SJCRH30 (cell line): ENCODE measurements around the gene PTTG1. TPM values are rescaled to one million over a fixed set of nuclear protein-coding genes. Genes with fewer than 3 reads are reported as not detected.
"Not testable (repeated sequence)": the region's sequence is repeated elsewhere in the genome, so short reads cannot be mapped to it uniquely, and the experiment has no call there.

Source experiments
- DNase-seq, 2 experiments: peaks; one replicate each; pipeline ENCODE4 v3.0.0-alpha.2; 2015 to 2020
- H3K27ac ChIP-seq: fragments of 250-450 bp; sonication (Bioruptor Pico); 2 replicates; pipeline ENCODE4 v1.5.1; 2020; ENCODE audit warnings: mild to moderate bottlenecking, moderate library complexity
- H3K27me3 ChIP-seq: fragments of 250-450 bp; sonication (Bioruptor Pico); 2 replicates; pipeline ENCODE4 v1.5.1; 2020; ENCODE audit warnings: mild to moderate bottlenecking, moderate library complexity
- H3K36me3 ChIP-seq: fragments of 250-450 bp; sonication (Bioruptor Pico); 2 replicates; pipeline ENCODE4 v1.5.1; 2020; ENCODE audit warnings: mild to moderate bottlenecking, moderate library complexity
- H3K4me1 ChIP-seq: fragments of 250-450 bp; sonication (Bioruptor Pico); 2 replicates; pipeline ENCODE4 v1.5.1; 2020; ENCODE audit warnings: mild to moderate bottlenecking, moderate library complexity
- H3K4me3 ChIP-seq: fragments of 250-450 bp; sonication (Bioruptor Pico); 2 replicates; pipeline ENCODE4 v1.5.1; 2020; ENCODE audit warnings: mild to moderate bottlenecking, moderate library complexity
- H3K9me3 ChIP-seq: fragments of 250-450 bp; sonication (Bioruptor Pico); replicated peaks from 2 replicates; pipeline ENCODE4 v1.5.1; 2020; ENCODE audit warnings: mild to moderate bottlenecking, moderate library complexity
- total RNA-seq: library from RNA; depleted of rRNA; stranded (reverse); fragments of >200 nt; shearing (Covaris generic); gene quantifications from 2 replicates; pipeline ENCODE4 v1.2.3, GENCODE V29; 2014

PTTG1 gene
- total RNA-seq, 1 experiment from 2014 or later, result 394 TPM

- no peaks in the 10 kb centered on the region for H3K27me3 ChIP-seq
- H3K4me3 ChIP-seq, result peak overlapping the region; percentile 69
- no peak for DNase-seq
- no peaks in the 10 kb centered on the region; the same call in 1 of the 2 replicates for H3K4me1 ChIP-seq
- peak overlapping the region; percentile 93; the same call in 1 of the 2 replicates for H3K27ac ChIP-seq
- peaks cover 19% of the 10 kb centered on the region for H3K36me3 ChIP-seq
- no peaks in the 10 kb centered on the region for H3K9me3 ChIP-seq
These were observed 22.8 kb upstream of the PTTG1 start for GRCh38 chr5:160398806-160399205.

GRCh38 chr5:160399402-160400353 lies 22.0 kb upstream of the PTTG1 start, which contains the start of gene FAM200C:
Gene FAM200C, minus strand, starts transcription at chr5:160400054. Its CDS starts 4,564 bp downstream, at chr5:160395490.
- H3K4me3 ChIP-seq, result peak within 1 kb of the TSS; percentile 69

GRCh38 chr5:160418561-160419457 lies 2.8 kb upstream of the PTTG1 start, which contains the start of gene SLU7:
Gene SLU7, minus strand, starts transcription at chr5:160419081. Its CDS starts 3,787 bp downstream, at chr5:160415294.
- no peaks in the 10 kb centered on the region for H3K27me3 ChIP-seq

More at GRCh38 chr5:160399402-160400353, 22.0 kb upstream of the PTTG1 start, which contains the start of gene FAM200C:
- peak; percentile 96 to 97 for DNase-seq
- Histone ChIP-seq H3K9me3 (no peaks in the 10 kb centered on the region), H3K4me1 (no peaks in the 10 kb centered on the region; the same call in 1 of the 2 replicates), H3K36me3 (peaks cover 15% of the 10 kb centered on the region), H3K27me3 (no peaks in the 10 kb centered on the region), H3K27ac (peak within 1 kb of the TSS; percentile 93)

GRCh38 chr5:160419458-160420330 lies 2.0 kb upstream of the PTTG1 start:
- H3K4me1 ChIP-seq, result peaks cover 33% of the 10 kb centered on the region
- peak overlapping the region; percentile 69 for H3K4me3 ChIP-seq

More at GRCh38 chr5:160418561-160419457, 2.8 kb upstream of the PTTG1 start, which contains the start of gene SLU7:
- Histone ChIP-seq H3K27ac (peak within 1 kb of the TSS; percentile 73), H3K36me3 (peaks cover 15% of the 10 kb centered on the region), H3K4me3 (peak within 1 kb of the TSS; percentile 69), H3K4me1 (peaks cover 28% of the 10 kb centered on the region), H3K9me3 (no peaks in the 10 kb centered on the region)
- peak; percentile 95 to 97 for DNase-seq

GRCh38 chr5:160420331-160420610 lies 1.4 kb upstream of the PTTG1 start:
- Histone ChIP-seq H3K27me3 (no peaks in the 10 kb centered on the region), H3K4me1 (peaks cover 33% of the 10 kb centered on the region), H3K36me3 (peaks cover 20% of the 10 kb centered on the region), H3K27ac (peak overlapping the region; percentile 73; the same call in 1 of the 2 replicates), H3K4me3 (peak overlapping the region; percentile 69), H3K9me3 (no peaks in the 10 kb centered on the region)
- DNase-seq, result no peak

More at GRCh38 chr5:160419458-160420330, 2.0 kb upstream of the PTTG1 start:
- H3K9me3 ChIP-seq, result no peaks in the 10 kb centered on the region
- no peaks in the 10 kb centered on the region for H3K27me3 ChIP-seq
- peak overlapping the region; percentile 73 for H3K27ac ChIP-seq
- peak in 1 of 2 experiments; percentile 36 for DNase-seq
- H3K36me3 ChIP-seq, result peaks cover 14% of the 10 kb centered on the region

- peak overlapping the region; percentile 75 for H3K4me3 ChIP-seq
- no peaks in the 10 kb centered on the region for H3K9me3 ChIP-seq
- DNase-seq, result no peak
- peaks cover 45% of the 10 kb centered on the region for H3K36me3 ChIP-seq
- peaks cover 30% of the 10 kb centered on the region for H3K4me1 ChIP-seq
- no peak overlapping the region for H3K27ac ChIP-seq
- H3K27me3 ChIP-seq, result no peaks in the 10 kb centered on the region
These were observed 1.4 kb downstream of the PTTG1 start for GRCh38 chr5:160423099-160423498.

GRCh38 chr5:160427607-160428006 lies 6.0 kb downstream of the PTTG1 start:
- H3K27ac ChIP-seq, result no peak overlapping the region
- H3K9me3 ChIP-seq, result no peaks in the 10 kb centered on the region
- H3K4me1 ChIP-seq, result peaks cover 16% of the 10 kb centered on the region
- H3K27me3 ChIP-seq, result no peaks in the 10 kb centered on the region
- DNase-seq, result no peak
- peaks cover 59% of the 10 kb centered on the region for H3K36me3 ChIP-seq
- H3K4me3 ChIP-seq, result no peak overlapping the region

- Histone ChIP-seq H3K27ac (no peak overlapping the region), H3K4me3 (no peak overlapping the region), H3K36me3 (peaks cover 22% of the 10 kb centered on the region), H3K4me1 (no peaks in the 10 kb centered on the region), H3K27me3 (no peaks in the 10 kb centered on the region), H3K9me3 (no peaks in the 10 kb centered on the region; the same call in 1 of the 2 replicates)
- no peak for DNase-seq
These were observed 10.5 kb downstream of the PTTG1 start for GRCh38 chr5:160432196-160432595.

- peaks cover 17% of the 10 kb centered on the region for H3K36me3 ChIP-seq
- H3K9me3 ChIP-seq, result no peaks in the 10 kb centered on the region; the same call in 1 of the 2 replicates
- no peaks in the 10 kb centered on the region for H3K27me3 ChIP-seq
- no peak overlapping the region for H3K4me3 ChIP-seq
- H3K4me1 ChIP-seq, result no peaks in the 10 kb centered on the region
- H3K27ac ChIP-seq, result no peak overlapping the region
- DNase-seq, result no peak
These were observed 11.1 kb downstream of the PTTG1 start for GRCh38 chr5:160432787-160433186.

- H3K27ac ChIP-seq, result no peak overlapping the region
- H3K27me3 ChIP-seq, result no peaks in the 10 kb centered on the region
- H3K4me1 ChIP-seq, result peaks cover 2% of the 10 kb centered on the region; the same call in 1 of the 2 replicates
- no peak for DNase-seq
- peaks cover 5% of the 10 kb centered on the region; the same call in 1 of the 2 replicates for H3K36me3 ChIP-seq
- H3K9me3 ChIP-seq, result no peaks in the 10 kb centered on the region; the same call in 1 of the 2 replicates
- no peak overlapping the region for H3K4me3 ChIP-seq
These were observed 12.4 kb downstream of the PTTG1 start for GRCh38 chr5:160434022-160434531.

GRCh38 chr5:160435532-160435931 lies 13.9 kb downstream of the PTTG1 start:
- no peaks in the 10 kb centered on the region for H3K27me3 ChIP-seq
- no peak for DNase-seq
- H3K9me3 ChIP-seq, result no peaks in the 10 kb centered on the region; the same call in 1 of the 2 replicates
- H3K36me3 ChIP-seq, result no peaks in the 10 kb centered on the region
- H3K27ac ChIP-seq, result no peak overlapping the region
- no peak overlapping the region for H3K4me3 ChIP-seq
- H3K4me1 ChIP-seq, result peaks cover 2% of the 10 kb centered on the region; the same call in 1 of the 2 replicates

GRCh38 chr5:160436017-160436416 lies 14.4 kb downstream of the PTTG1 start:
- peaks cover 2% of the 10 kb centered on the region; the same call in 1 of the 2 replicates for H3K4me1 ChIP-seq
- no peak overlapping the region for H3K27ac ChIP-seq
- H3K36me3 ChIP-seq, result no peaks in the 10 kb centered on the region
- H3K27me3 ChIP-seq, result no peaks in the 10 kb centered on the region
- H3K4me3 ChIP-seq, result no peak overlapping the region
- no peak for DNase-seq
- no peaks in the 10 kb centered on the region; the same call in 1 of the 2 replicates for H3K9me3 ChIP-seq

GRCh38 chr5:160436661-160437060 lies 15.0 kb downstream of the PTTG1 start:
- H3K4me1 ChIP-seq, DNase-seq: not testable (repeated sequence)

More at GRCh38 chr5:160436661-160437060, 15.0 kb downstream of the PTTG1 start:
- H3K9me3 ChIP-seq, H3K36me3 ChIP-seq, H3K4me3 ChIP-seq, H3K27ac ChIP-seq, H3K27me3 ChIP-seq: not testable (repeated sequence)
